ENCODE measurements around the gene TMPRSS4.

The TMPRSS4 gene

GRCh38 chr11:118117790-118118601 lies 41.1 kb downstream of the TMPRSS4 start:
- Histone ChIP-seq H2AFZ (no peak overlapping the region), H3K9me3 (ENCODE audit: control insufficient read depth, low read length) (no peaks in the 10 kb centered on the region), H3K27me3 (ENCODE audit: control insufficient read depth, insufficient read depth, low read length) (no peaks in the 10 kb centered on the region), H3K4me2 (ENCODE audit: low read length) (no peak overlapping the region), H3K36me3 (ENCODE audit: control insufficient read depth, insufficient read depth, low read length) (no peaks in the 10 kb centered on the region), H3K9ac (no peak overlapping the region), H3K4me1 (no peaks in the 10 kb centered on the region), H3K27ac (no peak overlapping the region), H3K4me3 (ENCODE audit: low read depth, low read length) (no peak overlapping the region), H3K79me2 (no peaks in the 10 kb centered on the region)
- TF ChIP-seq CTCF (IDR thresholded peaks at IDR 0.05) = no peak

- H3K4me3 ChIP-seq (ENCODE audit: low read depth, low read length) = no peak overlapping the region
- H3K4me2 ChIP-seq (ENCODE audit: low read length) = no peak overlapping the region
- no peak overlapping the region for H3K27ac ChIP-seq
- no peak overlapping the region for H3K9ac ChIP-seq
- no peaks in the 10 kb centered on the region for H3K36me3 ChIP-seq (ENCODE audit: control insufficient read depth, insufficient read depth, low read length)
- H3K9me3 ChIP-seq (ENCODE audit: control insufficient read depth, low read length) = no peaks in the 10 kb centered on the region
- no peaks in the 10 kb centered on the region for H3K4me1 ChIP-seq
- no peak overlapping the region for H2AFZ ChIP-seq
- H3K79me2 ChIP-seq = no peaks in the 10 kb centered on the region
- TF ChIP-seq CTCF (IDR thresholded peaks at IDR 0.05) = no peak
- H3K27me3 ChIP-seq (ENCODE audit: control insufficient read depth, insufficient read depth, low read length) = no peaks in the 10 kb centered on the region
These were observed 43.9 kb downstream of the TMPRSS4 start for GRCh38 chr11:118120793-118121192.

GRCh38 chr11:118124929-118125535 lies 48.2 kb downstream of the TMPRSS4 start:
- no peaks in the 10 kb centered on the region for H3K79me2 ChIP-seq
- H2AFZ ChIP-seq = no peak overlapping the region
- no peaks in the 10 kb centered on the region for H3K4me1 ChIP-seq
- no peaks in the 10 kb centered on the region for H3K36me3 ChIP-seq (ENCODE audit: control insufficient read depth, insufficient read depth, low read length)
- no peaks in the 10 kb centered on the region for H3K27me3 ChIP-seq (ENCODE audit: control insufficient read depth, insufficient read depth, low read length)
- no peak for TF ChIP-seq CTCF (IDR thresholded peaks at IDR 0.05)
- no peak overlapping the region for H3K4me3 ChIP-seq (ENCODE audit: low read depth, low read length)
- H3K9ac ChIP-seq = no peak overlapping the region
- H3K9me3 ChIP-seq (ENCODE audit: control insufficient read depth, low read length) = no peaks in the 10 kb centered on the region
- H3K27ac ChIP-seq = no peak overlapping the region
- H3K4me2 ChIP-seq (ENCODE audit: low read length) = no peak overlapping the region

- no peaks in the 10 kb centered on the region for H3K79me2 ChIP-seq
- H3K27me3 ChIP-seq (ENCODE audit: control insufficient read depth, insufficient read depth, low read length) = no peaks in the 10 kb centered on the region
- no peak overlapping the region for H3K4me2 ChIP-seq (ENCODE audit: low read length)
- TF ChIP-seq CTCF (IDR thresholded peaks at IDR 0.05) = no peak
- H3K9ac ChIP-seq = no peak overlapping the region
- H3K9me3 ChIP-seq (ENCODE audit: control insufficient read depth, low read length) = no peaks in the 10 kb centered on the region
- H3K4me1 ChIP-seq = no peaks in the 10 kb centered on the region
- no peak overlapping the region for H3K27ac ChIP-seq
- H2AFZ ChIP-seq = no peak overlapping the region
- H3K36me3 ChIP-seq (ENCODE audit: control insufficient read depth, insufficient read depth, low read length) = no peaks in the 10 kb centered on the region
- H3K4me3 ChIP-seq (ENCODE audit: low read depth, low read length) = no peak overlapping the region
These were observed 49.4 kb downstream of the TMPRSS4 start for GRCh38 chr11:118126082-118126838.

Measured in parathyroid adenoma (tissue), 2 donors.